Coronary artery (tissue), 2 donors: ENCODE data around the gene GRB7.
"Not testable (repeated sequence)": the region's sequence is repeated elsewhere in the genome, so short reads cannot be mapped to it uniquely, and the experiment has no call there.

Experiments used
- DNase-seq: peaks from one replicate; pipeline ENCODE4 v3.0.0-alpha.2; 2017; ENCODE audit warnings: low spot score
- H3K27ac ChIP-seq, 2 donors: fragments of 200-600 bp; sonication (generic); one replicate each; pipeline ENCODE4 v1.5.1; 2016 to 2019
- H3K4me3 ChIP-seq: fragments of 200-600 bp; sonication (generic); 2 replicates; pipeline ENCODE4 v1.5.1; 2016; ENCODE audit warnings: mild to moderate bottlenecking, moderate library complexity
- TF ChIP-seq, protein P1 (sequence below): fragments of 200-600 bp; sonication (generic); IDR thresholded peaks from one replicate; pipeline ENCODE4 v1.5.1; 2019; ENCODE audit warnings: antibody characterized with exemption

GRB7 gene

DNA sequence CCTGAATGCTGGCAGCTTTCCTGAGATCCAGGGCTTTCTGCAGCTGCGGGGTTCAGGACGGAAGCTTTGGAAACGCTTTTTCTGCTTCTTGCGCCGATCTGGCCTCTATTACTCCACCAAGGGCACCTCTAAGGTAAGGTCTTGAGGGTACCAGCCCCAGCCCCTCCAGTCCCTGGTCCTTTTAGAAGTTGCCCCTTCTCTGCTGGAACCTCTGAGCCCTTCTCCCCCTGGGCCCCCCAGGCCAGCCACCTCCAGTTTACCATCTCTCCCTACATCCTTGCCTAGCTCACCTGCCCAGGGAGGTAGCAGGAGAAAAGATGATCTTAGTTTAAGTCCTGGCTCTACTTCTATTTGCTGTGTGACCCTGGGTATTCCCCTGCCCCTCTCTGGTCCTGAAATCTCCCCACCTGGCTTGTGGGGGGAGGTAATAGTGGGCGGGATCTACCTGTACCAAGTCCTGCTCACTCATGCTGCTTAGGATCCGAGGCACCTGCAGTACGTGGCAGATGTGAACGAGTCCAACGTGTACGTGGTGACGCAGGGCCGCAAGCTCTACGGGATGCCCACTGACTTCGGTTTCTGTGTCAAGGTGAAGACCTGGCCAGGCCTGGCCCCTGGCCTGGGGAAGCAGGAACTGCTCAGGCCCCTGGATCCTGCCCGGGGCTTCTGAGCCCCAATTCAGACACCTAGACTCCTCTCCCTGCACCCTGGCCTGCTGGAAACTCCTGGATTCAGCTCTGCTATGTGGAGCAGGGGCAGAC is 6.5 kb downstream of the GRB7 start:
- no peak for DNase-seq
- H3K27ac ChIP-seq: no peak overlapping the region
- H3K4me3 ChIP-seq: no peak overlapping the region
- TF ChIP-seq, protein P1, sequence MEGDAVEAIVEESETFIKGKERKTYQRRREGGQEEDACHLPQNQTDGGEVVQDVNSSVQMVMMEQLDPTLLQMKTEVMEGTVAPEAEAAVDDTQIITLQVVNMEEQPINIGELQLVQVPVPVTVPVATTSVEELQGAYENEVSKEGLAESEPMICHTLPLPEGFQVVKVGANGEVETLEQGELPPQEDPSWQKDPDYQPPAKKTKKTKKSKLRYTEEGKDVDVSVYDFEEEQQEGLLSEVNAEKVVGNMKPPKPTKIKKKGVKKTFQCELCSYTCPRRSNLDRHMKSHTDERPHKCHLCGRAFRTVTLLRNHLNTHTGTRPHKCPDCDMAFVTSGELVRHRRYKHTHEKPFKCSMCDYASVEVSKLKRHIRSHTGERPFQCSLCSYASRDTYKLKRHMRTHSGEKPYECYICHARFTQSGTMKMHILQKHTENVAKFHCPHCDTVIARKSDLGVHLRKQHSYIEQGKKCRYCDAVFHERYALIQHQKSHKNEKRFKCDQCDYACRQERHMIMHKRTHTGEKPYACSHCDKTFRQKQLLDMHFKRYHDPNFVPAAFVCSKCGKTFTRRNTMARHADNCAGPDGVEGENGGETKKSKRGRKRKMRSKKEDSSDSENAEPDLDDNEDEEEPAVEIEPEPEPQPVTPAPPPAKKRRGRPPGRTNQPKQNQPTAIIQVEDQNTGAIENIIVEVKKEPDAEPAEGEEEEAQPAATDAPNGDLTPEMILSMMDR: no peak

GRCh38 chr17:39744836-39745215 is 7.1 kb downstream of the GRB7 start:
- DNase-seq: no peak
- Histone ChIP-seq H3K4me3 (no peak overlapping the region), H3K27ac (no peak overlapping the region)
- TF ChIP-seq, protein P1: no peak

DNA sequence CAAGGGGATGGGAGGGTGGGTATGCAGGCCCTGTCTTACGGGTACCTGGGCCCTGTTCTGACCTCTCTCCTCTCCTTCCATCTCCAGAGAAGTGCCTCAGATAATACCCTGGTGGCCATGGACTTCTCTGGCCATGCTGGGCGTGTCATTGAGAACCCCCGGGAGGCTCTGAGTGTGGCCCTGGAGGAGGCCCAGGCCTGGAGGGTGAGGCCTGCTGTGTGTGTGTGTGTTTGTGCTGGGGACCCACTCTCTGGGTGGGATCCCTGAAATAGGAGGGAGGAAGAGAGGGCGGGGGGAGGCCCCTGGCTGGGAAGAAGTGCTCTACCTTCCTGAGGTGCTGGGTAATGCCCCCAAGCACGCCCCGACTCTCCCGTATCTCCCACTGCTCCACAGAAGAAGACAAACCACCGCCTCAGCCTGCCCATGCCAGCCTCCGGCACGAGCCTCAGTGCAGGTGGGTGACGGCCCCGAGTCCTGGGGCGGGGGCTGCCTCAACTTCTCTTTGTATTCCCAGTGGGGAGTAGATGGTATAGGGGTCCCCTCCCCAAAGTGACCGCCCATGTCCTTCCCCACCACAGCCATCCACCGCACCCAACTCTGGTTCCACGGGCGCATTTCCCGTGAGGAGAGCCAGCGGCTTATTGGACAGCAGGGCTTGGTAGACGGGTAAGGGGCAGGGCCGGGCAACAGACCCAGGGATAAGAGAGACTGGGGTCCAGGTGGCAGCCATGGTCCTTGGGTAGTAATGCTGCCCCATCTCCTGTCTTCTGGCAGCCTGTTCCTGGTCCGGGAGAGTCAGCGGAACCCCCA is 7.8 kb downstream of the GRB7 start:
- Histone ChIP-seq H3K4me3 (no peak overlapping the region), H3K27ac (no peak overlapping the region)
- TF ChIP-seq, protein P1: no peak
- no peak for DNase-seq

GRCh38 chr17:39746145-39746461 is 8.4 kb downstream of the GRB7 start:
- no peak for DNase-seq
- TF ChIP-seq, protein P1: no peak
- no peak overlapping the region for H3K27ac ChIP-seq
- H3K4me3 ChIP-seq: no peak overlapping the region

DNA sequence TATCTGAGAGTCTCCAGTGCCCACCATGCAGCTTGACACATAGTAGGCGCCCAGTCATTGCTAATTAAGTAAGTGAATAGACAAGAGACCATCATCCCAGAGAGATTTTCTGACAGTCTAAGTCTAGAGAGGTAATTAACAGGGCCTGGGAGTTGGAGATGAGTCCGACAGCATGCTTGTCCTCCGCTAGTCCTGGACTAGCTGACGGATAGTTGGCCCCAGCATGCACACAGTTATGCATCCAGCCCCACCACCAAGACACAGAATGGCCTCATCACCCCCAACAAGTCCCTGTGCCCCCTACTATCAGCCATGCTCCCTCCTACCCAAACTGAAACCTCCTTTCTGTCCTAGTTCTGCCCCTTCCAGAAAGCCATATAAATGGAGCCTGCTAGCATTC is 10.0 kb downstream of the GRB7 start:
- TF ChIP-seq, protein P1: no peak
- Histone ChIP-seq H3K27ac (no peak overlapping the region), H3K4me3 (no peak overlapping the region)
- DNase-seq: no peak

GRCh38 chr17:39748444-39749034 is 10.8 kb downstream of the GRB7 start:
- H3K4me3 ChIP-seq, DNase-seq, H3K27ac ChIP-seq: not testable (repeated sequence)

- no peak for DNase-seq
- Histone ChIP-seq H3K27ac (peak overlapping the region in 1 of 2 donors; percentile 46), H3K4me3 (no peak overlapping the region)
- TF ChIP-seq, protein P1: no peak
Measured at GRCh38 chr17:39750131-39751015, 12.6 kb downstream of the GRB7 start.
